Fibroblast of villous mesenchyme (primary cell): Measurements from ENCODE around the gene LRRC3. TPM values are rescaled to one million over a fixed set of nuclear protein-coding genes. Genes with fewer than 3 reads are reported as not detected.

ENCODE experiments used
- DNase-seq: peaks from one replicate; pipeline ENCODE4 v3.0.0-alpha.2; 2010; ENCODE audit warnings: low read depth
- H3K4me3 ChIP-seq: 2 replicates; pipeline ENCODE4 v1.5.1; 2011; ENCODE audit warnings: low read depth, mild to moderate bottlenecking, low read length
- CTCF ChIP-seq: IDR thresholded peaks from 2 replicates; pipeline ENCODE4 v1.5.1; 2012; ENCODE audit warnings: low read depth, mild to moderate bottlenecking, low read length; ENCODE audit not compliant: insufficient read depth
- total RNA-seq: library from RNA; depleted of rRNA; stranded (reverse); fragments of >200 nt; gene quantifications from 2 replicates; pipeline ENCODE4 v1.2.3, GENCODE V29; 2012

Gene LRRC3
- total RNA-seq, 1 donor: under 0.01 TPM

DNA sequence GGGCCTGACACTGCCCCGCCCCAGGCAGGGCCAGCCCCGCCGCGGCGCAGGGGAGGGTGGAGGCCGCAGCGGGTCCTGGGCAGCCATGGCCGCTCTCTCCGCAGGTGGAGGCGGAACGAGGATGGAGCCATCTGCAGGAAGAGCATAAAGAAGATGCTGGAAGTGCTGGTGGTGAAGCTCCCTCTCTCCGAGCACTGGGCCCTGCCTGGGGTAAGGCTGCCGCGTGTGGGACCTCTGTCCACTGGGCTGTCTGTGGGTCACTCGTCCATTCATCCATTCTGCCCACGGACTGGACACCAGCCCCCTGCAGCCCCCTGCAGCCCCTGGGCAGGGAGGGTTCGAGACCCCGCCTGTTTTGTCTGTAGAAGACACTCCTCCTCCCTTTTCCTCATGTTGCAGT is 18.4 kb upstream of the LRRC3 start:
- no peak for TF ChIP-seq CTCF
- H3K4me3 ChIP-seq: no peak overlapping the region
- DNase-seq: no peak

- no peak for DNase-seq
- no peak for TF ChIP-seq CTCF
- H3K4me3 ChIP-seq: no peak overlapping the region
These were observed 18.0 kb upstream of the LRRC3 start for GRCh38 chr21:44437371-44437695.

GRCh38 chr21:44437696-44438431 is 17.4 kb upstream of the LRRC3 start:
- no peak overlapping the region for H3K4me3 ChIP-seq
- no peak for TF ChIP-seq CTCF
- no peak for DNase-seq

DNA sequence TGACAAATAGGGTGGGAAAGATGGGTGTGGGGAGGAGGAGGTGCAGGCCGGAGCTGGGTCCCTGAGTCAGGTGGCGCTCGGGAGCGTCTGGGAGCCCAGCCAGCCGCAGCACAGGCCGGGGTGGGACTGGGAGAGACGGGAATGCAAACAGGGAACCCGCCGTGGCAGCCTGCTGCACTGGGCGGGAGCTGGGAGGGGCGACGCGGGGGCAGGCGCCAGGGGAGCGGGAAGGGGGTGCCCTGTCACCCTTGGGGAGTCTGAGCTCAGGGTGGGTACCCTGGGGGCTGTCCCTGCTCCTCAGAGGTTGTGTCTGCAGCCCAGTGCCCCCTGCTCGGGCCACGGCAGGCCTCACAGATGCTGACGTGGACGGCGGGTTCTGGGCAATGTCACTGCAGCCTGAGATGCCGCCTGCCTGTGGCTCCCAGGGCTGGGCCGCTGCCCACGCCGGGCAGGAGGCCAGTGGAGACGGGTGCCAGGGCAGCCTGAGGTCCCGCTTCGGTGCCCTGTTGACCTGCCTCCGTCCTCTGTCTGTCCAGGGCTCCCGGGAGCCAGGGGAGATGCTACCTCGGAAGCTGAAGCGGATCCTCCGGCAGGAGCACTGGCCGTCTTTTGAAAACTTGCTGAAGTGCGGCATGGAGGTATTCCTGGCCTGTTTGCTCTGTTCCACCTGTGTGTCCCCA is 16.6 kb upstream of the LRRC3 start:
- peak; percentile 10 for DNase-seq
- no peak for TF ChIP-seq CTCF
- no peak overlapping the region for H3K4me3 ChIP-seq

DNA sequence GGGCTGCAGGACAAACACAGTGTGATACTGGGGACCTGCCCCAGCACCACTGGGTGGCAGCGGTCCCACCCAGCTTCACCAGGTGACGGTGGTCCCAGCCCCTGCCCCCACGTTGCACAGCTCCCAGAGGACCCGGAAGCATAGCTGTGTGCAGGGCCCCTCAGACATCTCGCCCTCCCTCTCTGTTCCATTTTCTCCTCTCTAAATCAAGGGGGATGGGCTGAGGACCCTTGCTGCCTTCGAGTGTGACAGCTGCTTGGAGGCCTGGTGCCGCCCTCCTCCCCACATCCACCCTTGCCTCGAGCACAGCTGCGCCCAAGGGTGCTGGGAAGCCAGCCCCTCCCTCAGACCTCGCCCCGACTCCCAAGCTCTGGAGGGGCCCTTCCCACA is 16.1 kb upstream of the LRRC3 start:
- no peak for TF ChIP-seq CTCF
- H3K4me3 ChIP-seq: no peak overlapping the region
- no peak for DNase-seq

DNA sequence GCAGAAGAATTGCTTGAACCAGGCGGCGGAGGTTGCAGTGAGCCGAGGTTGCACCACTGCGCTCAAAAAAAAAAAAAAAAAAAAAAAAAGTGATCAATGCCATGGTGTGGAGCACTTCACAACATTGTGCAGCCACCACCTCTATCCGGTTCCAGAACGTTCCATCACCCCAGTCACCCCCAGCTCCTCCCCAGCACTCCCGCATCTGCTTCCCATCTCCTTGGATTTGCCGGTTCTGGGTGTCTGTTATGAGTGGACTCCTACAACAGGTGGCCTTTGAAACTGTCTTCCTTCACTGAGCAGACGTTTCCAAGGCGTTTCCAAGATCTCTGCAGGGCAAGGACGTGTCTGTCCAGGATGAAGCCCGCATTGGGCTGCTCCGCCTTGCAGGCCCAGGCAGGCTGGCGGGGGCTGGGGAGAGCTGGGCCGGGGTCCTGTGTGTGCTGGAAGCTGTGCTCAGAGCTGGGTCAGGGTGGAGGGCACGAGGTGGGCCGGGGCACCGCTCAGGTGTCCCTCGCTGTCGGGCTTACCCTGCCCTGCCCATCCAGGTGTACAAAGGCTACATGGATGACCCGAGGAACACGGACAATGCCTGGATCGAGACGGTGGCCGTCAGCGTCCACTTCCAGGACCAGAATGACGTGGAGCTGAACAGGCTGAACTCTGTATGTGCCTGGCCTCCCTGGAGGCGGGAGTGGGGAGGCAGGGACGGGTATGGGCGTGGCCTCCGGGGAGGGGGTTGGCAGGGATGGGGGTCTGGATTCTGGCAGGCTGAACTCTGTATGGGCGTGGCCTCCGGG is 14.9 kb upstream of the LRRC3 start:
- no peak overlapping the region for H3K4me3 ChIP-seq
- DNase-seq: no peak
- no peak for TF ChIP-seq CTCF
